HG03108 (cell line): ENCODE measurements around the gene BCAS3.
"Not testable (repeated sequence)": the region's sequence is repeated elsewhere in the genome, so short reads cannot be mapped to it uniquely, and the experiment has no call there.

Experiments
- ATAC-seq: cut with Tn5 transposase; IDR thresholded peaks from one replicate; pipeline ENCODE4 v1.9.1; 2021; ENCODE audit warnings: moderate library complexity; ENCODE audit not compliant: unreplicated experiment

BCAS3 gene

DNA sequence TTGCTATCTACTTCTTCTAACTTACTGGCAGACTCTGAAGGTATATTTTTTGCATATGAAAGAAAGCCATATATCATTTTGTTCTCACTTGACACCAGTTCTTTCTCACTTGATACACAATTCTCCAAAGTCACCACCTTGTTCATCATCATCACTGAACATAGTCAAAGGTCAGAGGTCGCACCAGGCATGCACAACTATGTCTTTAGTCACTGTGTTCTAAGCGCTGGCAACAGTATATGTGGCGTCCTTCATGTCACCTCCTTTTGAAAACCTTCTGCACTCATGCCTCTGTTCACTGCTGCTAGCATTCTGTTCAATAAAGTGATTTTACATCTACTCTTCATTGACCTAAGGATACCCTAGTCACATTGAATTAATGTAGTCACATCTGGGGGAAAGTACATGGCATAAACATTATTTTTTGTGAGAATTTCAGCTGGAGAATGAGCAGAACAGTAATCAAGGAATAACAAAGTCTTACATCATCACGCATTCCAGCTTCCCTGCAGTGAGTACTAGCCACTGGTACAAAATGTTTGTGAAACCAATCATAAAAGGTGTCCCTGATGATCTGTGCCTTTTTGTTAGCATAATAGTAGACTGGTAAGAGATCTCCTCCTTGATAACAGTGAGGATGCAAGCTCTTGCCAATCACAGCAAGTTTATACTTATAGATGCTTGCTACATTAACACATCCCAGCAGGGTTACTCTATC is 754.1 kb downstream of the BCAS3 start:
- no peak for ATAC-seq

DNA sequence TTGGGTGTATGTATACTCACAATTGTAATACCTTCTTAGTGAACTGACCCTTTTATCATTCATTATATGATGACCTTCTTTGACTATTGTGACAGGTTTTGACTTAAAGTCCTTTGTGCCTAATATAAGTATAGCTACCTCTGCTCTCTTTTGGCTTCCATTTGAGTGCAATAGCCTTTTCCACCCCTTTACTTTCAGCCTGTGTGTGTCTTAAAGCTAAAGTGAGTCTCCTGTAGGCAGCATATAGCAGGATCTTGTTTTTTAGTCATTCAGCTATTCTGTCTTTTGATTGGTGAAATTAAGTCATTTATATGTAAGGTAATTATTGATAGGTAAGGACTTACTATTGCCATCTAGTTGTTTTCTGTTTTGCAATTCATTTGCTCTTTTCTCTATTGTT is 758.6 kb downstream of the BCAS3 start:
- no peak for ATAC-seq

DNA sequence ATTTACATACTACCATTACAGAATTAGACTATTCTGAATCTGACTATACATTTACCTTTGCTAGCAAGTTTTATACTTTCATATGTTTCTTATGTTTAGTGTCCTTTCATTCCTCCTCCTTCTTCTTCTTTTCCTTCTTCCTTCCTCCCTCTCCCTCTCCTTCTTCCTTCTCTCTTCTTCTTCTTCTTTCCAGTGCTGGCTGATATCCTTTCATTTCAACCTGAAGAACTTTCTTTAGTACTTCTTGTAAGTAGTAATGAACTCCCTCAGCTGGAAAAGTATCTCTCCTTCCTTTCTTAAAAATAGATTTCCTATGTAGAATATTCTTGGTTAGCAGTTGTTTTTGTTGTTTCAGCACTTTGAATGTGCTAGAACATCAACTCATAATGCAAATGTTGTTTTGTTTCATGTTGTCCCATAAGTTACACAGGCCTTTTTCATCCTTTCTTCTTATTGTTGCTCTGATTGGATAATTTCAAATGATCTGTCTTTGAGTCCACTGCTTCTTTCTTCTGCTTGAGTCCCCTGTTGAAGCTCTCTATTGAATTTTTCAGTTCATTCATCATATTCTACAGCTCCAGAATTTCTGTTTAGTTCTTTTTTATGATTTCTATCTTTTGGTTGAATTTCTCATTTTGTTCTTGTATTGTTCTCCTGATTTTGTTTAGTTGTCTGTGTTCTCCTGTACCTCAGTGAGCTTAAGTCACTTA is 759.5 kb downstream of the BCAS3 start:
- no peak for ATAC-seq

DNA sequence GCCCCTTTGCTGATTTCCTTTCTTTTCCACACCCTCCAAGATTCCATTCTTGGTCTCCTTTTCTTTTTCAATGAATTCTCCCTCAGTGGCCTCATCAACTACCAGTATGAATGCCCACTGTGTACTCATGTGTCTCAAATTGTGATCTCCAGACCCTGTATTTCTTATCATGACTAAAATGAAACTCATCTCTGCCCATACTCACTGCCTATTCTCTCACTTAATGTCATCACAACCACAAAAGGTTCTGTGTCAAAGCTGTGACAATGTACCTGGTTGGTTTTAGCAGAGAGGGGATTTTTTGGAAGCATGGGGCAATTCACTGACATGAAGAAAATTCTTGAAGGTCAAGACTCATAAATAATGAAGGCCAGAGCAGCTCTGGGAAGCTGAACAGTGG is 763.0 kb downstream of the BCAS3 start:
- no peak for ATAC-seq

- not testable (repeated sequence) for ATAC-seq
Observed at GRCh38 chr17:61441507-61441906, 763.9 kb downstream of the BCAS3 start.

DNA sequence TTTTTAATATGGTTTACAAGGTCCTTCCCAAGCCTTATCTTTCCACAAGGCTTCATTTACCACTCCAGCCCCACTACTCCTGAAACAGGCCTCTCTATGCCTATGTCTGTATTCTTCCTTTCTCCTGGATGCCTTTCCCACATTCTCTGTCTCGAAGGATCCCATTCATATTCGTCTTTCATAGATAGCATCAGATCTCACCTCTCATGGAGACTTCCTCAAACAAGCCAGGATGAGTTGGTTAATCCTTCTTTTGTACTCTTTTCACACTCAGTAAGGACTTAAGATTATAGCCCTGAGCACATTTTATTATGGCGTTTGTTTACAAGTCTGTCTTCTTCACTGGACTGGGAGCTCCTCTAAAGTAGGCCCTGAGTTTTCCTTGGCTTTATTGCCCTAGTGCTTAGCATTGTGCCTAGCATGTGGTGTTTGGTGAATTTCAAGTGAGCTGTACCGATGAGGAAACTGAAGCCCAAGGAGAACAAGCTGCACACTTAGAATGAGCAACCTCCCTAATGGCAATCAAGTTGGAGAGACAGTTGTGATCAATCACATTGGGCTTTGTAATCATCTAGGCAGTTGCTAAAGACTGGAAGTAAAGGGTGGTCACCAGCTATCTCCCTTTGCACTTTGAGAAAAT is 764.6 kb downstream of the BCAS3 start:
- ATAC-seq, result no peak
